NCI-H187 treated with DMSO at 0.1 percent for 48 hours (cell line): ENCODE data around the gene ITGB2.
"Not testable (repeated sequence)": the region's sequence is repeated elsewhere in the genome, so short reads cannot be mapped to it uniquely, and the experiment has no call there.

Experiments used
- DNase-seq: peaks from one replicate; lab custom pipeline; 2025; lab: John Stamatoyannopoulos, UW

The ITGB2 gene

DNA sequence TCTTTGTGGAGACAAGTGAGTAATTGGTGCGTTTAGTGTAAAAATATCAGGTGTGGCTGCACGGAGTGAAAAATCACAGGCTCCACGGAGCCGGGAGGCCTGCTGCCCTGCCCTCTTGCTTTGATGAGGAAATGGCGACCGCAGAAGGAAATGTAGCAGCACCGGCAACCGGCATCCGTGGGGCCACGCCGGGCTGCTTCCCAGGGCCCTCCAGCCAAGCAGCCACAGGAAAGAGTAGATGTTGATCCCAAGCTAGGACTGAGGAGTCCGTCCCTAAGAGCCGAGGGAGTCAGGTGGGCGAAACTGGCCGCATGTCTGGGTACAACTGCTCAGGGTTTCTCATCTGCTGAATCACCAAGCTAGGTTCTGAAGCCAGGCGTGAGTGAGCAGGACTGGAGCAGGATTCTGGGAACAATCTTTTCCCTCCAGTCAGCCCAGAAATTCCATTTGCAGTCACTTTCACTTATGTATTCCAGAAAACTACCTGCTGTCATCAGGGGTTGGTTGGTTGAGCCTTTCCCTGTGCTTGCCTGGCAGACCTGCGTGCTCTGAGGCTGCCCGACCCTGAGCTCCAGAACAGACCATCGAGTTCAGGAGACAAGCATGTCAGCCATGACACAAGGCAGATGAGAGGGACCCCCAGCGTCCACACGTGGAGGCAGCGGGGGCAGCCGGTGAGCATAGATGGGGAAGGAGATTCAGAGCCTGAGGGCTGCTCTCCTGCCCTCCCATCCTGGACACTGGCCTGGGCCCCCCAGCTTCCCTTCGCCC, 5.8 kb upstream of the ITGB2 start:
- DNase-seq: no peak

- no peak for DNase-seq
Measured at GRCh38 chr21:44925378-44925755, 4.7 kb upstream of the ITGB2 start.

- no peak for DNase-seq
Measured at GRCh38 chr21:44924606-44925377, 4.1 kb upstream of the ITGB2 start.

DNA sequence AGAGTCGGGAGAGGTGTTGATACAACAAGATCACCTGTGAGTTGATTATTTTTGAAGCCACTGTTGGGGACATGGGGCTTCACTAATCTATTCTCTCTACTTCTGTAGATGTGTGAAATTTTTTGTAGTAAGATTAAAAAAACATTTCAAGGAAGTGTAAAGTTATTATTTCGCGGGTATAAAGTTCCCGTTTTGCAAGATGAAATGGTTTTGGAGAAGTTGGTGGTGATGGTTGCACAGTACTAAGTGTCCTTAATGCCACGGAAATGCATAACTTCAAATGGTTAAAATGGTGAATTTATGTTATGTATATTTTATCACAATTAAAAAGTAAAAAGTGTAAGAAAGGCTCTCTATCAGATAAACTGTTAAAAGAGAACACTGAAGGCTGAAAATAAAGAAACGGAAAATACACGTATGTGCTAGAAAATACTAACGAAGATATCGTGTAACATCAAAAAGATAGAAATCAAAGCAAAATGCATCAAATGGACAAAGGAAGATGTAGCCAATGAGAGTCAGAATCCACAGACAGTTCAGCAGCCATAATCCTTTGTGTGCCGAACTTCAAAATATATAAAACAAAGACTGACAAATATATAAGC, 2.9 kb upstream of the ITGB2 start:
- DNase-seq: no peak

DNA sequence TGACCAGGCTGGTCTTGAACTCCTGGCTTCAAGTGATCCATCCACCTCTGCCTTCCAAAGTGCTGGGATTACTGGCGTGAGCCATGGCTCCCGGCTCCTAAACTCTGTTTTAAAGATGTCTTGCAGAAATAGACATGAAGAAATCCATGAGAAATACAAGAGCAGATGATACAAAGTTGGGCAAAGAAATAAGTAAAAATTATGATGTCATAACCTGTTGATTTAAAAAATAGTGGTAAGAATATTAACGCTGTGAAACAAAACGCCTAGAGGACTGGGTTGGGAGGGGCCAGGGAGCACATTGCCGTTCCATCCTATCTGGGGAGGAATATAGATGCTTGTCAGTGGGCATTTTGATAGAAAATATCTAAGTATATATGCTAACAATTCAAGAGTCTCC, 1.2 kb upstream of the ITGB2 start:
- DNase-seq: no peak

DNA sequence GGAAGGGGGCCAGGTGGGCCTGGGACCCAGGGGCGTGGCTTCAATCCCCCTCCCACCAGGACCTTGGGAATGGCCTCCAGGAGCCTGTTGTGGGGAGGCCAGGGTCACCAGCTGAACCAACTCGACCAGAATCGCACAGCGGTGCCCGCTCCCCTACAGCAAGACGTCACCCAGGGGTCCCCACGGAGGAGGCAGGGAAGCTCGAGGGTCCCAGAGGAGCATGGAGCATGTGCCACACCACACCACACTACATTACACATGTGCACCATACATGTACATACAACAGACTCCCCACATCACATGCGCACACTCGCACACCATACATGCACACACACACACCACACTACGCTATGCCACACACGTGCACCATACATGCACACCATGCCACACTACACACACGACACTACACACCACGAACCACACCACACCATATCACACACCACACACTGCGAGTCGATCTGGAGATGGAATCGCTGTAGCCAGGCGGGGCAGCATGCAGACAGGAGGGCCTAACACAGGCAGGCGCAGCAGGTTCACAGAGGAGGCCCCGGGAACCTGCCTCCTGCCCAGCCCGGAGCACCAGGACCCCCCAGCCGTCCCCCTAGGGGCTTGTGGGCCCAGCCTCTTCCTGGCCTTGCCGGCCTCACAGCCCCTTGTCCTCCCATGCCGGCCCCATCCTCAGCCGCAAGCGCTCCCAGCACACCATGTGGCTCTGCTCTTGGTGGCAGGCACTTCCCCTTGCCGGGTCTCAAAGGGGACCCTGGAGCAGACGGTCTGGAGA, 596 bp downstream of the ITGB2 start:
- no peak for DNase-seq

GRCh38 chr21:44919111-44919912, 1.4 kb downstream of the ITGB2 start:
- no peak for DNase-seq

DNA sequence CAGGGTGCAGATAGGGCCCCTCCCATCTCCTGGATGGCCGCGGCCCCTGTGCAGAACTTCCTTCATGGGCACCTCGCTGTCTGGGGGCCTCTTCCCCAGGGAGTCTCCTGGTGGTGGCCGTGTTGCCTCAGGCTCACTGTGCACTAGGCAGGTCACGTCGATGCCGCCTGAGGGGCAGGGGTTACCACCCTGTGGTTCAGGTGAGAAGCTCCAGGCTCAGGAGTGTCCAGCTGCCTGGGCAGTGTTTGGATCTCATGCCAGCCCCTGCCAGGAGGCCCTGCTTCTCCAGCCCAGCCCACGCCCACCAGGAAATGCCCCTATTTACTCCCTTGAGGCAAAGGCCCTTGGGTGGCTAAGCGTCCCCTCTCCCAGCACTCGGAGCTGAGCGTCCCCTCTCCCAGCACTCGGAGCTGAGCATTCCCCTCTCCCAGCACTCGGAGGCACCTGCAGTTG, 2.1 kb downstream of the ITGB2 start:
- DNase-seq: no peak

DNA sequence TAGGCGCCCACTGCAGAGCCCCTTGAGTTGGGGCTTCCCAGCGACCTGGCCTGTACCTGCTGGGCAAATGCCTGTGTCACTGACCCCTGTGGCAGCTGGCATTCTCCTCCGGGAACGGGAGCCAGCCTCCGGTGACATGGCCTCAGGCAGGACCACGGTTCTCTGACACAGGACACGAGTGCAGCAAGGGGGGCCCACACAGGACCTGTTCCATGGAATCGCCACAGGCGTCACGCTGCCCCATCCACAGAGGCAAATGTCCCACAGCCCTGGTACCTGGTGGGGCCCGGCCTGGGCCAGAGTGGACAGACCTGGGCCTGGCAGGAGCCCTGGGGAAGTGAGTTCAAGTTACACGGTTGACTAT, 2.6 kb downstream of the ITGB2 start:
- no peak for DNase-seq

DNA sequence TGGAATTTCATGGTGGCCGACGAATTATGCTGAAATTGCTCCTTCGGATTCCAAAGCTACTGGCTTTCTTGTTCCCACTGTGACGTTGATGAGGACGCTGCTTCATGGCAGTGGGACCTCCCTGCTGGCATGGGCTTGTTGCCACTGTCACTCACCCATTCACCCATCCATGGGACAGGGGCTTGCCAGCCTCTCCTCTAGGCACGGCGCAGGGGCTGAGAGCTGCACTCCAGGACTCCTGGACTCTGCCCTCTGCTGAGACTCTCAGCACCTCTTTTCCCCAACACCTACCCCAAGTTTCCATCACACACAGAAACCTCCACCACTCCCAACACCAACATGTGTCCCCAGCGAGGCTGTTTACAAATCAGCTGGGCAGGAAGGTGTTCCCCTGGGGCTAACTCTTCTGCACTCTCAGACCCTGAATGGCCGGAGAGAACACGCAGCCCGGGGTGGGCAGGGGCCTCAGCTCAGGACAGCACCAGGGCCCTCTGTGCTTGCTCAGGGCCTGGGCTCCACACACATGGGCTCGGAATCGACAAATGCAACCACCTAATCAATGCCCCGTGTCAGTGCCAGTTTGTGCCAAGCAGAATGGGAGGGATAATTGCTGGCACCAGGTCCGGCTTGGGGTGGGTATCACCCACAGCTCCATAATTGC, 3.1 kb downstream of the ITGB2 start:
- no peak for DNase-seq

DNA sequence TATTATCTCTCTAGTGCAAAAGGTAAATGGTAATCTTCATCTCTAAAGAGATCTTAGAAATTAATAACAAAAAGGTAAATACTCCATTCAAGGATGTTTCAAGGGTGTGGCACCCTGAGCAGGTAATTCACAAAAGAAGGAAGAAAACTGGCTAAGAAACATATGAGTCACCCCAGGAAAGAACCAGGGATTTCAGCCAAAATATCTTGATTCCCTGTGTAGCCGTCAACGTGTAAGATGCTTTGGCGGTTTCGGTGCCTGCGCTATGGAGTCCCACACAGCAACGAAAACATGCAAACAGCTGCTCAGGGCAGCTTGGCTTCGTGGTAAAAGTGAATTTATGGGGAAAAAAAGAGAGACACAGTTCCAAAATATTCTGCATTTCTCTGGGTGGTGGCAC, 3.7 kb downstream of the ITGB2 start:
- no peak for DNase-seq

GRCh38 chr21:44914176-44914874, 6.4 kb downstream of the ITGB2 start:
- no peak for DNase-seq

GRCh38 chr21:44913425-44914175, 7.1 kb downstream of the ITGB2 start:
- no peak for DNase-seq

DNA sequence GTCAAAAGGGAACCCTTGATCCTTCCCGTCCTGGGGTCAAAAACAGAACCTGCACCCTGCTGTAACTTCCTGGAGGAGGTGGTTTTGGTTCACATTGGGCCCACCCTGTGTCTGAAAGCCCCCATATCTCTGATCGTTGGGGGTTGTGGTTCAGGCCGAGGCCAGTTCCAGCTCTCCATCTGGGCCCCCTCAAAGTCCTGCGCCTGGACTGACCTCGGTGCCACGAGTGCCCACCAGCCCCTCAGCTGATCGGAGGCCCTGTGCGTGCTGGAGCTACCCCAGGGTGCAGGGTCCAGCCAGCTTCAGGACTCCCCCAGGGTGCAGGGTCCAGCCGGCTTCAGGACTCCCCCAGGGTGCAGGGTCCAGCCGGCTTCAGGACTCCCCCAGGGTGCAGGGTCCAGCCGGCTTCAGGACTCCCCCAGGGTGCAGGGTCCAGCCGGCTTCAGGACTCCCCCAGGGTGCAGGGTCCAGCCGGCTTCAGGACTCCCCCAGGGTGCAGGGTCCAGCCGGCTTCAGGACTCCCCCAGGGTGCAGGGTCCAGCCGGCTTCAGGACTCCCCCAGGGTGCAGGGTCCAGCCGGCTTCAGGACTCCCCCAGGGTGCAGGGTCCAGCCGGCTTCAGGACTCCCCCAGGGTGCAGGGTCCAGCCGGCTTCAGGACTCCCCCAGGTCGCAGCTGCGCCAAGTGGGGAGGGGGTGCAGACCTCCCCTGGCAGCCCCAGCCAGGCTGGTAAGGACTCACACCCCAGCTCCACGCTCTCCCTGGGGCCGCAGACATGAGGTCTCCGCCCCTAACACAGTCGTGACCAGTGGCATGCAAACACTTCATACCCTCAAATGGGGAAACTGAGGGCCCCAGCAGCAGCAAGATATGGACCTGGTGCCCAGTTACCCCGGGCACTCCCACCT, 7.9 kb downstream of the ITGB2 start:
- not testable (repeated sequence) for DNase-seq

DNA sequence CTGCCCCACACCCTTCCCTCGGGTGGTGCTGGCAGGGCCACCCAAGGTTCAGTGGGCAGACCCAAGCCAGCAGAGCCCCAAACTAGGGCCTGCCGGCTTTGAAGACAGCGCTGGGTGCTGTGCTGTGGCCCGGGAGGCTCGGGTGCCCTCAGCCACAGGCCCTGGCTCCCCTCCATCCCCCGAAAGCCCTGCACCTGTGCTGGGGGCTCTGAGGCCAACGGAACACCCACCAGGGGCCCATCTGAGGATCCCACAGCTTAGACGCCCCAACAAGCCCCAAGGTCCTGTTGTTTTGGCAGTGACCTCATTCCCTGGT, 8.6 kb downstream of the ITGB2 start:
- DNase-seq: no peak

GRCh38 chr21:44911384-44912157, 9.1 kb downstream of the ITGB2 start:
- no peak for DNase-seq

DNA sequence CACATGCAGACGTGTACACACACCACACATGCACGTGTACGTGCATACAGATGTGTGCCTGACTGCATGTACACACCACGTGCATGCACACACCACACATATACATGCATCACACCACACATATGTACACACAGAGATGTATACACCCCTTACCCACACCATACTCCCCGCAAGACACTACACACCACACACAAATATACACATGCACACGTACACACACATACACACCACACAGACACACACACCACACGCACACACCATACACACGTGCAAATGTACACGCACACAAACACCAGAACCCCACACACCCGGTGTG, 9.7 kb downstream of the ITGB2 start:
- no peak for DNase-seq
